Activated T-helper 17 cell treated with anti-CD3 and anti-CD28 coated beads, Interleukin-2, amount 50 U/mL, for 72 hours (primary cell): ENCODE measurements around the gene RAB13. TPM values are rescaled to one million over a fixed set of nuclear protein-coding genes. Genes with fewer than 3 reads are reported as not detected.

Experiments
- ATAC-seq: fragments of 150-1000 bp; cut with Tn5 transposase; replicated peaks from 2 replicates; pipeline ENCODE4 v1.10.0; 2021; ENCODE audit warnings: mild to moderate bottlenecking, moderate library complexity
- H3K27ac Mint-ChIP-seq: one replicate; pipeline ENCODE4 v1.8.0; 2022; ENCODE audit warnings: mixed read lengths
- H3K27me3 Mint-ChIP-seq: one replicate; pipeline ENCODE4 v1.8.0; 2022; ENCODE audit warnings: mixed read lengths
- H3K36me3 Mint-ChIP-seq: one replicate; pipeline ENCODE4 v1.8.0; 2022; ENCODE audit warnings: low read depth, mild to moderate bottlenecking, mixed read lengths
- H3K4me1 Mint-ChIP-seq: one replicate; pipeline ENCODE4 v1.8.0; 2022; ENCODE audit warnings: mixed read lengths
- H3K4me3 Mint-ChIP-seq: one replicate; pipeline ENCODE4 v1.8.0; 2022; ENCODE audit warnings: mild to moderate bottlenecking, mixed read lengths
- H3K9me3 Mint-ChIP-seq: one replicate; pipeline ENCODE4 v1.8.0; 2022; ENCODE audit warnings: mixed read lengths
- total RNA-seq, 2 donors: library from RNA; stranded (reverse); gene quantifications; one replicate each; pipeline ENCODE4 v1.2.3, GENCODE V29; 2022

RAB13 gene
- total RNA-seq, 2 donors from 2014 or later: 0.66 to 0.91 TPM

- H3K36me3 Mint-ChIP-seq: peaks cover 96% of the 10 kb centered on the region
- no peak for ATAC-seq
- peak overlapping the region; percentile 21 for H3K27ac Mint-ChIP-seq
Observed at GRCh38 chr1:153940756-153941155, 45.4 kb downstream of the RAB13 start.

GRCh38 chr1:153939476-153939875 is 46.7 kb downstream of the RAB13 start:
- no peak overlapping the region for H3K4me3 Mint-ChIP-seq
- peaks cover 20% of the 10 kb centered on the region for H3K4me1 Mint-ChIP-seq
- ATAC-seq: no peak
- peaks cover 96% of the 10 kb centered on the region for H3K36me3 Mint-ChIP-seq
- no peaks in the 10 kb centered on the region for H3K27me3 Mint-ChIP-seq
- no peaks in the 10 kb centered on the region for H3K9me3 Mint-ChIP-seq
- no peak overlapping the region for H3K27ac Mint-ChIP-seq

More at GRCh38 chr1:153940756-153941155, 45.4 kb downstream of the RAB13 start:
- Mint-ChIP-seq H3K4me1 (peaks cover 25% of the 10 kb centered on the region), H3K9me3 (no peaks in the 10 kb centered on the region), H3K4me3 (no peak overlapping the region), H3K27me3 (no peaks in the 10 kb centered on the region)

- H3K36me3 Mint-ChIP-seq: peaks cover 96% of the 10 kb centered on the region
- peaks cover 17% of the 10 kb centered on the region for H3K4me1 Mint-ChIP-seq
- ATAC-seq: no peak
- H3K4me3 Mint-ChIP-seq: no peak overlapping the region
- H3K9me3 Mint-ChIP-seq: no peaks in the 10 kb centered on the region
- no peaks in the 10 kb centered on the region for H3K27me3 Mint-ChIP-seq
- no peak overlapping the region for H3K27ac Mint-ChIP-seq
Observed at GRCh38 chr1:153938996-153939395, 47.1 kb downstream of the RAB13 start.

- H3K4me1 Mint-ChIP-seq: peaks cover 7% of the 10 kb centered on the region
- H3K4me3 Mint-ChIP-seq: no peak overlapping the region
- H3K27me3 Mint-ChIP-seq: no peaks in the 10 kb centered on the region
- no peaks in the 10 kb centered on the region for H3K9me3 Mint-ChIP-seq
- ATAC-seq: no peak
- peaks cover 92% of the 10 kb centered on the region for H3K36me3 Mint-ChIP-seq
- no peak overlapping the region for H3K27ac Mint-ChIP-seq
Observed at GRCh38 chr1:153937331-153937730, 48.8 kb downstream of the RAB13 start.

DNA sequence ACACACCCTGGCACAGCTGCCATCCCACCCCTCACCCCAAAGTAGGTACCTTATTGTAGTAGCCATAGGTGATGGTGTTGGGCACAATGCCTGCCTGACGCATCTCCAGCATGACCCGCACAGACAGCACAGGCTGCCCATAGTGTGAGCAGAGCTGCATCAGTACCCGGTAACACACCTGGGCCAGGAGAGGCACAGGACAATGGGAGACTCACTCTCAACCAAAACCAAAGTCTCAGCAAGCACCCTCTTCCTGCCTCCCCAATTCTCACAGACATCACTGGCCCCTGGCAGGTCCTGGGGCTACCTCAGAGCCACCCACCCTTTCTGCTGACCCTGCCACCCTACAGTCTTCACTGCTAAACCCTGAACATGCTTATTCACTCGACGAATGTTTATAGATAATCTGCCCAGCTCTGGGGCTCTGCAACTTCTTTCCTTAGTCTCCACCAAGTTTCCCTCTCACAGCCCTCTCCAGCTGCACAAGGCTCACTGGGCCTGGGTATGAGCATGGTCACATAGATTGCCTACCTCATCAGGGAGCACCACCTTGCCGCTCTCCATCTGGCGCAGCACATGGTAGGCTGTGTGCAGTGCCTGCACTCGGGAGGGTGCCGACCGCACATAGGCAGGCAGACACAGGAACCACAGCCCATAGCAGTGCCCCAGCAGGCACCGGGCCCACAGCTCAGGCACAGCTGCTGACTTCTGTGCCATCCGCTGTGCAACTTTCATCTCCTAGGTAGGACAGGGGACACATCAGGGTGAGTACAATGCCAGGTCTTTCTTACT is 49.9 kb downstream of the RAB13 start:
- no peak overlapping the region for H3K4me3 Mint-ChIP-seq
- H3K9me3 Mint-ChIP-seq: no peaks in the 10 kb centered on the region
- no peaks in the 10 kb centered on the region for H3K27me3 Mint-ChIP-seq
- H3K4me1 Mint-ChIP-seq: peaks cover 5% of the 10 kb centered on the region
- H3K36me3 Mint-ChIP-seq: peaks cover 94% of the 10 kb centered on the region
- H3K27ac Mint-ChIP-seq: no peak overlapping the region
- no peak for ATAC-seq

DNA sequence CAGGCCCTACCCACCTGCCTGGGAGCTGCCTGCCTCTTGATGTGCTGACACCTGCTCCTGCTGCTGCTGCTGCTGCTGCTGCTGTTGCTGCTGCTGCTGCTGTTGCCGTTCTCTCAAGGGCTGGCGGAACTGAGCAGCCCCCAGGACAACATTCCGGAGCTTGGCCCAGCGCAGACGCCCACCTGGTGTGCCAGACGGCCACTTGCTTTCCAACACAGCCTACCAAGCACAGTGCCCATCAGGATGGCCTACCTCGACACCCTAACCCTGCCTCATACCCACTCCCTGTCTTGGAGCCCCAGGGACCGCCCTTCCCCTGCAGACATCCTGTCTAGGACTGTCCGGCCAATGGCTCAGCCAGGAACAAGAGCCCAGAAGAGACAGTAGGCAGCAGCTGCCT is 51.4 kb downstream of the RAB13 start:
- Mint-ChIP-seq H3K27ac (peak overlapping the region; percentile 5), H3K27me3 (no peaks in the 10 kb centered on the region), H3K4me1 (no peaks in the 10 kb centered on the region), H3K9me3 (no peaks in the 10 kb centered on the region), H3K36me3 (peaks cover 91% of the 10 kb centered on the region), H3K4me3 (no peak overlapping the region)
- no peak for ATAC-seq

GRCh38 chr1:153933955-153934354 is 52.2 kb downstream of the RAB13 start:
- Mint-ChIP-seq H3K4me3 (no peak overlapping the region), H3K9me3 (no peaks in the 10 kb centered on the region), H3K36me3 (peaks cover 87% of the 10 kb centered on the region), H3K4me1 (no peaks in the 10 kb centered on the region), H3K27ac (no peak overlapping the region), H3K27me3 (no peaks in the 10 kb centered on the region)
- no peak for ATAC-seq

DNA sequence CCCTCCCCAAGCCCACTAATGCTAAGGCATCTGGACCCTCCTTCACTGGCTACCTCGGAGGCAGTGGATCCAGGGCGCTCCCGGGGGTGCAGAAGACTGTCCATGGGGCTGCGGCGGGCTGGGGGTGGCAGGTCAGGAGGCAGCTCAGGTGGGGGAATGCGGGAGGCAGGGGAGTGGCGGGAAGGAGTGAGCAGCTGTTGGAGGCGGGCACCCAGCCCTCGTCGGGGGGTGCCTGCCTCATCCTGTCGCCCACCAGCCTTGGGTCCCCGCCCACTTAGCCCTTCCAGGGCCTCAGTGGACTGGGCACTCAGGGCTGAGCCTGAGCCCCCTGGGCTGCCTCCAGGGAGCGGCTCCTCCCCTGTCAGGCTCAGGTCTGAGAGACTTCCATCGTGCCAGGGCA is 52.7 kb downstream of the RAB13 start:
- no peaks in the 10 kb centered on the region for H3K4me1 Mint-ChIP-seq
- no peaks in the 10 kb centered on the region for H3K27me3 Mint-ChIP-seq
- H3K36me3 Mint-ChIP-seq: peaks cover 83% of the 10 kb centered on the region
- H3K27ac Mint-ChIP-seq: no peak overlapping the region
- H3K4me3 Mint-ChIP-seq: no peak overlapping the region
- no peaks in the 10 kb centered on the region for H3K9me3 Mint-ChIP-seq
- ATAC-seq: no peak

GRCh38 chr1:153932156-153933131 is 53.7 kb downstream of the RAB13 start:
- Mint-ChIP-seq H3K9me3 (no peaks in the 10 kb centered on the region), H3K4me3 (no peak overlapping the region), H3K36me3 (peaks cover 73% of the 10 kb centered on the region), H3K27me3 (no peaks in the 10 kb centered on the region), H3K27ac (no peak overlapping the region), H3K4me1 (no peaks in the 10 kb centered on the region)
- no peak for ATAC-seq

Other genes starting within 250 kb of the RAB13 start
- gene SLC27A3, start 210.9 kb downstream of the RAB13 start, total RNA-seq: 1 to 10 TPM; 9.7 to 9.8 TPM
- 10 to 100 TPM; 47.8 to 51.1 TPM for gene GATAD2B, start 63.4 kb downstream of the RAB13 start, total RNA-seq
- gene DENND4B, start 39.6 kb downstream of the RAB13 start, total RNA-seq: 100 to 1,000 TPM in 1 of 2 donors, 10 to 100 TPM in 1; 98.0 to 130 TPM
- gene CRTC2, start 27.7 kb downstream of the RAB13 start, total RNA-seq: 100 to 1,000 TPM in 1 of 2 donors, 10 to 100 TPM in 1; 84.9 to 131 TPM
- 100 to 1,000 TPM; 109 to 117 TPM for gene SLC39A1, start 22.8 kb downstream of the RAB13 start, total RNA-seq
- gene CREB3L4, start 18.4 kb downstream of the RAB13 start, total RNA-seq: 1 to 10 TPM; 7.4 to 9.3 TPM
- 100 to 1,000 TPM in 1 of 2 donors, 10 to 100 TPM in 1; 89.7 to 167 TPM for gene JTB, start 8.7 kb downstream of the RAB13 start, total RNA-seq
- gene RPS27, start 4.4 kb upstream of the RAB13 start, total RNA-seq: 1,000 to 10,000 TPM; 1,111 to 1,746 TPM
- gene NUP210L, start 168.7 kb upstream of the RAB13 start, total RNA-seq: under 1 TPM; 0.04 to 0.24 TPM
- 100 to 1,000 TPM; 370 to 607 TPM for gene TPM3, start 205.8 kb upstream of the RAB13 start, total RNA-seq
- gene CFAP141, start 220.0 kb upstream of the RAB13 start, total RNA-seq: not detected
- gene UBAP2L, start 234.6 kb upstream of the RAB13 start, total RNA-seq: 100 to 1,000 TPM; 237 to 249 TPM